Central memory CD8-positive, alpha-beta T cell (primary cell): ENCODE measurements around the gene ATXN7L1.

ENCODE experiments used
- ATAC-seq: fragments of 150-1000 bp; cut with Tn5 transposase; replicated peaks from 2 replicates; pipeline ENCODE4 v1.10.0; 2022; ENCODE audit warnings: mild to moderate bottlenecking, moderate FRiP score, moderate number of reproducible peaks; ENCODE audit not compliant: poor library complexity, severe bottlenecking; ENCODE audit errors: extremely low read depth
- DNase-seq, 2 donors: peaks; one replicate each; pipeline ENCODE4 v3.0.0; 2021; ENCODE audit warnings: low spot score in 2 of 2
- H3K27ac Mint-ChIP-seq: one replicate; pipeline ENCODE4 v1.8.0; 2022; ENCODE audit warnings: low read depth, mild to moderate bottlenecking, moderate library complexity, mixed read lengths
- H3K27me3 Mint-ChIP-seq: one replicate; pipeline ENCODE4 v1.8.0; 2022; ENCODE audit warnings: mixed read lengths
- H3K36me3 Mint-ChIP-seq: one replicate; pipeline ENCODE4 v1.8.0; 2022; ENCODE audit warnings: mild to moderate bottlenecking, moderate library complexity, mixed read lengths; ENCODE audit not compliant: insufficient read depth
- H3K4me1 Mint-ChIP-seq: one replicate; pipeline ENCODE4 v1.8.0; 2022; ENCODE audit warnings: mixed read lengths
- H3K4me3 Mint-ChIP-seq: one replicate; pipeline ENCODE4 v1.8.0; 2022; ENCODE audit warnings: mild to moderate bottlenecking, moderate library complexity, mixed read lengths
- H3K9me3 Mint-ChIP-seq: one replicate; pipeline ENCODE4 v1.8.0; 2022; ENCODE audit warnings: mixed read lengths

The ATXN7L1 gene

GRCh38 chr7:105623378-105623777 is 253.0 kb downstream of the ATXN7L1 start:
- DNase-seq (no peak), ATAC-seq (no peak)
- H3K9me3 Mint-ChIP-seq: peaks cover 5% of the 10 kb centered on the region
- no peak overlapping the region for H3K4me3 Mint-ChIP-seq
- H3K27me3 Mint-ChIP-seq: no peaks in the 10 kb centered on the region
- peaks cover 52% of the 10 kb centered on the region for H3K36me3 Mint-ChIP-seq
- H3K4me1 Mint-ChIP-seq: no peaks in the 10 kb centered on the region
- no peak overlapping the region for H3K27ac Mint-ChIP-seq

DNA sequence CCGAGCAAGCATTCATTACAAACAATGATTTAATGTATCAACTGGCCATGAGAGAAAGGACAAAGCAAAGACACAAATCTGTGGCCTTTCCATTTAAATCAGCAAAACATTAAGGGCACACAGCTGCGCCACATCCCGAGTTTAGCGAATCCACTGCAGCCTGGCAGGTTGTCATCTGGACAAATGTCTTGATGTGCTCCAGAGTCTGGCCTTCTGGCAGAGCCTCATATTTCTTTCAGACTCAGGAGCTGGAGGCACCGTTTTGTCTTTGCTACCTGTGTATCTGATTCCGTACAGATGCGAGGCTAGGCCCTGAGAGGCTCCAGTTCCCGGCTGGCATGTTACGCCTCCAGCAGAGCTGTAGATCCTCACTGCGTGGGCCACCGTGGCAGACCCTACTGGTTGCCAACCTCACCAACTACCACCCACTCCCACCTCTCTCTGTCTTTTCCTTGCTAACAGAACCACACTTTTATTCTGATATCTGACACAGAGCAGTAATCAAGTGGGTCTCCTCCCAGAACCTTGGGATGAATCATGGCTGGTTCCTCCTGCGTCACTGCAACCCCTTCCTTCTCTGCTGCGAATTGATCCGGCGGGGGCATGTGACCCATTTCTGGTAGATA is 254.2 kb downstream of the ATXN7L1 start:
- Mint-ChIP-seq H3K27ac (no peak overlapping the region), H3K36me3 (peaks cover 47% of the 10 kb centered on the region), H3K4me3 (no peak overlapping the region), H3K4me1 (no peaks in the 10 kb centered on the region), H3K9me3 (peaks cover 5% of the 10 kb centered on the region), H3K27me3 (no peaks in the 10 kb centered on the region)
- DNase-seq (no peak), ATAC-seq (no peak)

- no peak overlapping the region for H3K27ac Mint-ChIP-seq
- no peak overlapping the region for H3K4me3 Mint-ChIP-seq
- peaks cover 46% of the 10 kb centered on the region for H3K36me3 Mint-ChIP-seq
- DNase-seq (no peak), ATAC-seq (no peak)
- H3K9me3 Mint-ChIP-seq: peaks cover 5% of the 10 kb centered on the region
- no peaks in the 10 kb centered on the region for H3K4me1 Mint-ChIP-seq
- H3K27me3 Mint-ChIP-seq: no peaks in the 10 kb centered on the region
Measured at GRCh38 chr7:105621617-105622016, 254.8 kb downstream of the ATXN7L1 start.

- H3K4me3 Mint-ChIP-seq: no peak overlapping the region
- no peaks in the 10 kb centered on the region for H3K27me3 Mint-ChIP-seq
- no peaks in the 10 kb centered on the region for H3K4me1 Mint-ChIP-seq
- peaks cover 48% of the 10 kb centered on the region for H3K36me3 Mint-ChIP-seq
- ATAC-seq (no peak), DNase-seq (no peak)
- peaks cover 4% of the 10 kb centered on the region for H3K9me3 Mint-ChIP-seq
- no peak overlapping the region for H3K27ac Mint-ChIP-seq
Measured at GRCh38 chr7:105621176-105621575, 255.2 kb downstream of the ATXN7L1 start.

DNA sequence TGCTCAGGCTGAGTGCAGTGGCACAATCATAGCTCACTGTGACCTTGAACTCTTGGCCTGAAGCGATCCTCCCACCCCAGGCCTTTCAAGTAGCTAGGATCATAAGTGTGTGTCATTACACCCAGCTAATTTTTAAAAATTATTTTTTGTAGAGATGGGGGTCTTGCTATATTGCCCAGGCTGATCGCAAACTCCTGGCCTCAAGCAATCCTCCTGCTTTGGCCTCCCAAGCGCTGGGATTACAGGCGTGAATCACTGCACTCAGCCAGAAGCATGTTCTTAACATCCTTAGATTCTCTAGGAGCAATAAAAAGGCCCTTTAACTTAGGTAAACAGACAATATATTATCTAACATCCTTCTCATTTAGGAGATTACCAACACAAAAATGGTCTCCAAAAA is 256.8 kb downstream of the ATXN7L1 start:
- Mint-ChIP-seq H3K4me1 (no peaks in the 10 kb centered on the region), H3K36me3 (peaks cover 44% of the 10 kb centered on the region)

DNA sequence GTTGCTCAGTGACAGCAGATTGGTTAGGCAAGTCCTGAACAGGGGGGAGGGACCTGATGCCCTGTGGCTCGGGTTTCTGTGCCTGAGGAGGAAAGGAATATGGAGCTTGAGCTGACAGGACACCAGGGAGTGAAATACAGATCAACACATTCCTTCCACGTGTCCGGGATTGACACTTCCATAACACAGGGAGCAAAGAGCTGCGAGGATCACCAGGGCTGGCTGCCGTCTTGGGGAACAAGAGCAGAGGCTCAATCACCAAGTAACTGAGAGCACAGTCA is 258.4 kb downstream of the ATXN7L1 start:
- Mint-ChIP-seq H3K36me3 (peaks cover 38% of the 10 kb centered on the region), H3K27ac (no peak overlapping the region), H3K4me1 (no peaks in the 10 kb centered on the region), H3K27me3 (no peaks in the 10 kb centered on the region), H3K4me3 (no peak overlapping the region), H3K9me3 (no peaks in the 10 kb centered on the region)
- DNase-seq (no peak), ATAC-seq (no peak)

More for the DNA sequence above, 256.8 kb downstream of the ATXN7L1 start:
- Mint-ChIP-seq H3K9me3 (no peaks in the 10 kb centered on the region), H3K27me3 (no peaks in the 10 kb centered on the region), H3K27ac (no peak overlapping the region), H3K4me3 (no peak overlapping the region)
- ATAC-seq (no peak), DNase-seq (no peak)

GRCh38 chr7:105617280-105618015 is 259.0 kb downstream of the ATXN7L1 start:
- no peak overlapping the region for H3K4me3 Mint-ChIP-seq
- no peak overlapping the region for H3K27ac Mint-ChIP-seq
- H3K36me3 Mint-ChIP-seq: peaks cover 38% of the 10 kb centered on the region
- ATAC-seq (no peak), DNase-seq (no peak)
- no peaks in the 10 kb centered on the region for H3K27me3 Mint-ChIP-seq
- no peaks in the 10 kb centered on the region for H3K4me1 Mint-ChIP-seq
- no peaks in the 10 kb centered on the region for H3K9me3 Mint-ChIP-seq

DNA sequence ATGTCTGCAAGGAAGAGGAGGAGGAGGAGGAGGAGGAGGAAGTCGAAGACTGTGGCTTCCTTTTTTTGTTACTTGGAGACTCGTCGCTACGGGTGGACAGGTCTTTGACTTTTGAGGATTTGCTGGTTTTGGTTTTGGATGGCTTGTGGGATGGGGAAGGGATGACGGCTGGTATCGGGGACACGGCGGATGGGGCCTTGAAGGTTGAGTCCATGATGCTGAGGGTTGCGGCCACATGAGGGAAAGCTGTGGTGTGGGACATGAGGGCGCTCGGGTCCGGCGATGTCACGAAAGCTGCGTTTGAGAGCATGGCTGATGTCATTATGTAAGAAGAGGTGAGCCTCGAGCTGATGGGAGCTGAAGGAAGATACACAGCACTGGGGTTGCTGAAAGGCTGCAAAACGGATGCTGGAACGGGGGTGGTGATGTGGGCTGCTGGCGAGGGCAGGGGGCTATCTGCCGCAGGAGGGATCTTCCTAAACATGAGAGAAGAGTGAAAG is 262.0 kb downstream of the ATXN7L1 start:
- ATAC-seq (no peak), DNase-seq (no peak)
- H3K27ac Mint-ChIP-seq: peak overlapping the region; percentile 19
- no peaks in the 10 kb centered on the region for H3K27me3 Mint-ChIP-seq
- H3K4me1 Mint-ChIP-seq: no peaks in the 10 kb centered on the region
- H3K4me3 Mint-ChIP-seq: no peak overlapping the region
- peaks cover 31% of the 10 kb centered on the region for H3K36me3 Mint-ChIP-seq
- no peaks in the 10 kb centered on the region for H3K9me3 Mint-ChIP-seq

DNA sequence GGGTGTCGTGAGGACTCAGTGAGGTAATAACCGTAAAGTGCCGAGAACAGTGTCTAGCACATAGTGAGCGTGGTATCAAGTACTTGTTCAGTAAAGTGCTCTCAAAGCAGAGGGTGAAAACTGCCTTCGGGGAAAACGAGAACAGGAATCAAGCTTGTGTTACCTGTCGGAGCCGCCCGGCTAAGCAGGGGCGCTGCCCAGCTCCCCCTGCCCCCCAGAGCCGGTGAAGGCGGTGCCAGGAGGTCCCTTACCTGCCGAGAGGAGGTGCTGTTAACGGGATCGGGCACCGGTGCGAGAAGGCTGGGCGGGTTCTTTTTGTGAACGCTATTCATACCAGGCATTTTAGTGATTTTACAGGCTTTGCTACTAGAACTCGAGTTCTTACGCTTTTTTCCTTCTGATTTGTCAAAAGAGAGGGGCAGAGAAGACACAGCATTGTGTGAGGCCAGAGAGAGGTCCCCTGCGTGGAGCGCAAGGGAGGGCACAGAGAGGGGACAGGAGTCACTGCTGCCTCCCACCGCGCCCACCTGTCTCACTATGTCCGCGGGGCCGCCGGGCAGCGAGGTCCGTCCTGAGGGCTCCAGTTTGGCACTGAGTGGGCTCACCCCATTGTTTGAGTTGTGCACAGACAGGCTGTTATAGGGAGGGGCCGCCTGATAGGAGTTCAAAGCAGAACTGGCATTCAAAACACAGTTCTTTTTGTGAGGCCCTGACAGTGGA is 262.6 kb downstream of the ATXN7L1 start:
- Mint-ChIP-seq H3K4me3 (no peak overlapping the region), H3K4me1 (no peaks in the 10 kb centered on the region), H3K27ac (no peak overlapping the region), H3K36me3 (peaks cover 28% of the 10 kb centered on the region), H3K9me3 (no peaks in the 10 kb centered on the region), H3K27me3 (no peaks in the 10 kb centered on the region)
- ATAC-seq: no peak
- no peak for DNase-seq

- H3K9me3 Mint-ChIP-seq: no peaks in the 10 kb centered on the region
- no peak overlapping the region for H3K4me3 Mint-ChIP-seq
- H3K27me3 Mint-ChIP-seq: no peaks in the 10 kb centered on the region
- H3K27ac Mint-ChIP-seq: no peak overlapping the region
- no peaks in the 10 kb centered on the region for H3K4me1 Mint-ChIP-seq
- ATAC-seq: no peak
- no peak for DNase-seq
- H3K36me3 Mint-ChIP-seq: peaks cover 27% of the 10 kb centered on the region
Measured at GRCh38 chr7:105612806-105613205, 263.6 kb downstream of the ATXN7L1 start.

DNA sequence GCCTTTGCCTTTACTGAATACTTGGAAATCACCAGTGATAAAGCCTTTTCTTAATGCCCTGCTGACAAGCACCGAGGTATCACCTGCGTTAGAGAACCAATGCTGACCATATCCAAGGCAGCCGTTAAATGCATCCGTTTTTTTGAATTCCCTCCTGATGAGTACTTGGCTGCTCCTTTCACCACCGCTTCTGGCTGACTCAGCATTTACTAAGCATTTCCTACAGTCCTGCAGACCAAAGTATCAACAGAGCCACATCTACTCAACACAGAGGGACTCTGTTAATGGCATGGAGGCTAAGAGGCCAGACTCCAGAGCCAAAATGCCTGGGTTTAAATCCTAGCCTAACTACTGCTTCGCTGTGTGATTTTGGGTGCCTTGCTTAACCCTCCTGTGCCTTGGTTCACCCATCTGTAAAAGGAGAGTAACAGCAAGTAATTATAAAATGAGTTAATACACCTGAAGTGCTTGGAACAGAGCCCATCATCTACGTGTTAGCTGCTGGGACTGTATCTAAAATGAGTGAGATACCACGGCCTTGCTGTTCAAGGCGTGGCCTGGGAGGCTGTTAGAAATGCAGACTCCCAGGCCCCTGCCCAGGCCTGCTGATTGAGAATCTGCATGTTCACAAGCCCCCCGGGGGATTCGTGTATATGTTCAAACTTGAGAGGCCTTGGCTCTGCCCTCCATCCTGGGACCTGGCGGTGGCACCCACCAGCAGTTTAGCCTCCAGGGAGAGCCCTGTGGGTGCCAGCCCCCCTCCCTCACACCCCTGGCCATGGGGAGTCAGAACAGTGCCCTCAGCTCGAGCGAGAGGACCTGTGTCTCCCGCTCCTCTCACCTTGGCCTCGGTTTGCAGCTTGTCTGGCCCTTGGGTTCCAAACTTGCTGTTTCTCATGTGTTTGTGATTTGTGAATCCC is 264.3 kb downstream of the ATXN7L1 start:
- ATAC-seq (no peak), DNase-seq (no peak)
- Mint-ChIP-seq H3K4me1 (no peaks in the 10 kb centered on the region), H3K9me3 (no peaks in the 10 kb centered on the region), H3K36me3 (peaks cover 26% of the 10 kb centered on the region), H3K27me3 (no peaks in the 10 kb centered on the region), H3K27ac (no peak overlapping the region), H3K4me3 (no peak overlapping the region)

- no peak for ATAC-seq
- H3K36me3 Mint-ChIP-seq: peaks cover 20% of the 10 kb centered on the region
- no peak for DNase-seq
- no peaks in the 10 kb centered on the region for H3K27me3 Mint-ChIP-seq
- H3K4me3 Mint-ChIP-seq: no peak overlapping the region
- H3K4me1 Mint-ChIP-seq: no peaks in the 10 kb centered on the region
- H3K9me3 Mint-ChIP-seq: no peaks in the 10 kb centered on the region
- H3K27ac Mint-ChIP-seq: no peak overlapping the region
Measured at GRCh38 chr7:105610165-105610930, 266.1 kb downstream of the ATXN7L1 start.
